Dermis microvascular lymphatic vessel endothelial cell (primary cell): ENCODE results near the gene FCHSD2. TPM values are rescaled to one million over a fixed set of nuclear protein-coding genes. Genes with fewer than 3 reads are reported as not detected.
"Not testable (repeated sequence)": the region's sequence is repeated elsewhere in the genome, so short reads cannot be mapped to it uniquely, and the experiment has no call there.

Experiments
- DNase-seq, 2 donors: peaks; one replicate each; pipeline versions ENCODE4 v3.0.0 to v3.0.0-alpha.2; 2010; ENCODE audit warnings: low read depth in 2 of 2
- total RNA-seq: library from RNA; depleted of rRNA; stranded (reverse); fragments of >200 nt; gene quantifications from 2 replicates; pipeline ENCODE4 v1.2.1, GENCODE V29; 2014

The FCHSD2 gene
- total RNA-seq, 1 donor from 2014 or later, result 13.5 TPM

GRCh38 chr11:73061434-73061833 is 80.7 kb downstream of the FCHSD2 start:
- not testable (repeated sequence) for DNase-seq

- DNase-seq, result no peak
These were observed 82.2 kb downstream of the FCHSD2 start for GRCh38 chr11:73059915-73060314.

GRCh38 chr11:73058989-73059674 is 83.0 kb downstream of the FCHSD2 start:
- DNase-seq, result no peak

- DNase-seq, result no peak
These were observed 86.3 kb downstream of the FCHSD2 start for GRCh38 chr11:73055655-73056354.

GRCh38 chr11:73055002-73055401 is 87.1 kb downstream of the FCHSD2 start:
- DNase-seq, result no peak

GRCh38 chr11:73053964-73054363 is 88.2 kb downstream of the FCHSD2 start:
- no peak for DNase-seq

GRCh38 chr11:73048446-73048845 is 93.7 kb downstream of the FCHSD2 start:
- no peak for DNase-seq

GRCh38 chr11:73047773-73048371 is 94.2 kb downstream of the FCHSD2 start:
- no peak for DNase-seq

- DNase-seq, result peak in 1 of 2 donors; percentile 3
These were observed 102.1 kb downstream of the FCHSD2 start for GRCh38 chr11:73040046-73040445.

- DNase-seq, result no peak
These were observed 107.3 kb downstream of the FCHSD2 start for GRCh38 chr11:73034777-73035176.

GRCh38 chr11:73034331-73034730 is 107.8 kb downstream of the FCHSD2 start:
- DNase-seq, result no peak

GRCh38 chr11:73030130-73030529 is 112.0 kb downstream of the FCHSD2 start:
- DNase-seq, result no peak

- DNase-seq, result no peak
These were observed 112.7 kb downstream of the FCHSD2 start for GRCh38 chr11:73029403-73029802.

GRCh38 chr11:73028611-73029010 is 113.5 kb downstream of the FCHSD2 start:
- no peak for DNase-seq

GRCh38 chr11:73027840-73028239 is 114.3 kb downstream of the FCHSD2 start:
- not testable (repeated sequence) for DNase-seq

GRCh38 chr11:73024639-73025038 is 117.5 kb downstream of the FCHSD2 start:
- no peak for DNase-seq

GRCh38 chr11:73019996-73020395 is 122.1 kb downstream of the FCHSD2 start:
- no peak for DNase-seq

GRCh38 chr11:73019449-73019848 is 122.7 kb downstream of the FCHSD2 start:
- DNase-seq, result no peak

- DNase-seq, result no peak
These were observed 123.3 kb downstream of the FCHSD2 start for GRCh38 chr11:73018856-73019255.

- no peak for DNase-seq
These were observed 124.9 kb downstream of the FCHSD2 start for GRCh38 chr11:73017024-73017751.

GRCh38 chr11:73013021-73013420 is 129.1 kb downstream of the FCHSD2 start:
- no peak for DNase-seq
